RWPE2 (cell line): ENCODE measurements around the gene COMMD1.

Source experiments
- ATAC-seq: fragments of 200-7000 bp; cut with Tn5 transposase; 3 replicates; pipeline ENCODE4 v1.9.1; 2021; ENCODE audit warnings: low read depth
- DNase-seq: peaks from one replicate; pipeline ENCODE4 v3.0.0-alpha.2; 2020; ENCODE audit warnings: low spot score
- H3K27ac ChIP-seq: fragments of 450-650 bp; 2 replicates; pipeline ENCODE4 v1.5.1; 2017; ENCODE audit warnings: mild to moderate bottlenecking; ENCODE audit not compliant: poor library complexity, severe bottlenecking
- H3K27me3 ChIP-seq: fragments of 250-450 bp; sonication (Bioruptor Pico); 2 replicates; pipeline ENCODE4 v1.5.1; 2021; ENCODE audit warnings: mild to moderate bottlenecking, moderate library complexity; ENCODE audit not compliant: insufficient read depth, poor library complexity, severe bottlenecking
- H3K36me3 ChIP-seq: fragments of 250-450 bp; sonication (Bioruptor Pico); 2 replicates; pipeline ENCODE4 v1.5.1; 2020; ENCODE audit warnings: low read depth, mild to moderate bottlenecking, moderate library complexity
- H3K4me1 ChIP-seq: fragments of 250-450 bp; sonication (Bioruptor Pico); 2 replicates; pipeline ENCODE4 v1.5.1; 2021; ENCODE audit warnings: mild to moderate bottlenecking, moderate library complexity; ENCODE audit not compliant: insufficient read depth, poor library complexity, severe bottlenecking
- H3K4me3 ChIP-seq: fragments of 250-450 bp; sonication (Bioruptor Pico); 2 replicates; pipeline ENCODE4 v1.5.1; 2021; ENCODE audit warnings: mild to moderate bottlenecking, moderate library complexity; ENCODE audit not compliant: severe bottlenecking
- H3K9me3 ChIP-seq: fragments of 250-450 bp; sonication (Bioruptor Pico); 2 replicates; pipeline ENCODE4 v1.5.1; 2021; ENCODE audit warnings: mild to moderate bottlenecking, moderate library complexity; ENCODE audit not compliant: severe bottlenecking
- TF ChIP-seq, protein P1 (sequence below): fragments of 450-650 bp; IDR thresholded peaks from one replicate; pipeline ENCODE4 v1.5.1; 2017; ENCODE audit warnings: mild to moderate bottlenecking, moderate library complexity; ENCODE audit not compliant: poor library complexity, severe bottlenecking

Gene COMMD1

DNA sequence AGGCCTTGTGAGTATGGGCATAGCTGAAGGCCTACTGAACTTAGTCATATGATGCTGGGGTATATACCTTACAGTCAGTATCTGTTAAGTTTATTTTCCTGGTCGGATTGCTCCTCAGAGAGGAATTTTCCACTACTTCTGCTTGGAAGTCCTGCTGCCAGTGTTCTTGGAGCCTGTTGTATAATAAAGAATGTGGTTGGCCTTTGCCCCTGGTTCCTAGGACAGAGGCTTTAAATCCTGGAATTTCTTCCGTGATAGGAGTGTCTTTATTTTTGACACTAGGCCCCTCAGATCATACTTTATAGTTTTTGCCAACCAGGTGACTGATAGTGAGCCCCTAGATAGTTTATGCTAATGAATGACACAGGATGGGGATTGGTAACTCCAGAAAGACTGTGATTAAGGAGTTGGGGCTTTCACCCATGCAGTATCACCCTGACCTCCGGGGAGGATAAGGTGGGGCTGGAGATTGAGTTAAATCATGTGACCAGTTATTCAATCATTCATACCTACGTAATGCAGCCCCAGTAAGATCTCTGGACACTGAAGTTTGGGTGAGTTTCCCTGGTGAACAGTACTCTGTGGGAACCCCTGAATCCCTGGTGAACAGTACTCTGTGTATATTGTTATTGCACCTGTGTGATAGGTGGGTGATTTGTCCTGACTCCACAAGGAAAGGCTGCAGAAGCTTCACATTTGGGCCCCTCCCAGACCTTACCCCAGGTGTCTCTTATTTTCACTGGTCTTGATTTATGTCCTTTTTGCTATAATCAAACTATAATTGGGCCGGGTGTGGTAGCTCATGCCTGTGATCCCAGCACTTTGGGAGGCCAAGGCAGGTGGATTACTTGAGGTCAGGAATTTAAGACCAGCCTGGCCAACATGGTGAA lies 56.9 kb downstream of the COMMD1 start:
- H3K27ac ChIP-seq = no peak overlapping the region
- DNase-seq = no peak
- no peaks in the 10 kb centered on the region for H3K27me3 ChIP-seq
- H3K4me3 ChIP-seq = no peak overlapping the region
- peaks cover 9% of the 10 kb centered on the region for H3K9me3 ChIP-seq
- no peak for ATAC-seq
- TF ChIP-seq, protein P1, sequence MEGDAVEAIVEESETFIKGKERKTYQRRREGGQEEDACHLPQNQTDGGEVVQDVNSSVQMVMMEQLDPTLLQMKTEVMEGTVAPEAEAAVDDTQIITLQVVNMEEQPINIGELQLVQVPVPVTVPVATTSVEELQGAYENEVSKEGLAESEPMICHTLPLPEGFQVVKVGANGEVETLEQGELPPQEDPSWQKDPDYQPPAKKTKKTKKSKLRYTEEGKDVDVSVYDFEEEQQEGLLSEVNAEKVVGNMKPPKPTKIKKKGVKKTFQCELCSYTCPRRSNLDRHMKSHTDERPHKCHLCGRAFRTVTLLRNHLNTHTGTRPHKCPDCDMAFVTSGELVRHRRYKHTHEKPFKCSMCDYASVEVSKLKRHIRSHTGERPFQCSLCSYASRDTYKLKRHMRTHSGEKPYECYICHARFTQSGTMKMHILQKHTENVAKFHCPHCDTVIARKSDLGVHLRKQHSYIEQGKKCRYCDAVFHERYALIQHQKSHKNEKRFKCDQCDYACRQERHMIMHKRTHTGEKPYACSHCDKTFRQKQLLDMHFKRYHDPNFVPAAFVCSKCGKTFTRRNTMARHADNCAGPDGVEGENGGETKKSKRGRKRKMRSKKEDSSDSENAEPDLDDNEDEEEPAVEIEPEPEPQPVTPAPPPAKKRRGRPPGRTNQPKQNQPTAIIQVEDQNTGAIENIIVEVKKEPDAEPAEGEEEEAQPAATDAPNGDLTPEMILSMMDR = no peak
- no peaks in the 10 kb centered on the region for H3K36me3 ChIP-seq
- H3K4me1 ChIP-seq = peaks cover 12% of the 10 kb centered on the region

DNA sequence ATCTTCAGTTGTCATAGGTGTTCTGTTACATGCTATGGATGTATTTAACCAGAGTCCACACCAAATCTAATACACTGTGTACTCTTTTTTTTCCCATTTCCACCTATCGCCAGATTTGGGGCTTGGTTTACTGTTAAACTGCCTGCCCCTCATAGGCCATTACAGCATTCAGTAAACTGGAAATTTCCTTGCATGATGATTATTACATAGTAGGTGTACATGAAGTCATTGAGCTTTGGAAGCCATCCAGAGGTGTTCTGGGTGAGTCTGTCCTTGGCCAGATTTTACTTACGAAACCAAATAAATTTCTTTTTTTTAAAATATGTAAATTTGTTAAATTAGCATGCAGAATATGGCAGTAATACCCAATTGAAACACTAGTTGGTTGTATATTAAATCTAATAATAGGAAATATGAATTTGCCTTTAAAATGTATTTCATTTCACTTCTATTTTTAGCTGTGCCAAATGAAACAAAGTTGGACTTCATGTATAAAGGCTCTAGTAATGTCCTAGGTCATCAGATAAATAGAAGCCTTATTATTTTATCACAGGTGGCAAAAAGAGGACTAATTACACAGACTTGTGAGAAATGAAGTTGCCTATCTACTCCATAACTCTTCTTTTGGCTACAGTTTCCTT lies 60.7 kb downstream of the COMMD1 start:
- DNase-seq (no peak), ATAC-seq (no peak)
- Histone ChIP-seq H3K4me3 (no peak overlapping the region), H3K4me1 (peaks cover under 1% of the 10 kb centered on the region), H3K27ac (no peak overlapping the region), H3K27me3 (no peaks in the 10 kb centered on the region), H3K36me3 (no peaks in the 10 kb centered on the region), H3K9me3 (no peaks in the 10 kb centered on the region)
- TF ChIP-seq, protein P1 = no peak

DNA sequence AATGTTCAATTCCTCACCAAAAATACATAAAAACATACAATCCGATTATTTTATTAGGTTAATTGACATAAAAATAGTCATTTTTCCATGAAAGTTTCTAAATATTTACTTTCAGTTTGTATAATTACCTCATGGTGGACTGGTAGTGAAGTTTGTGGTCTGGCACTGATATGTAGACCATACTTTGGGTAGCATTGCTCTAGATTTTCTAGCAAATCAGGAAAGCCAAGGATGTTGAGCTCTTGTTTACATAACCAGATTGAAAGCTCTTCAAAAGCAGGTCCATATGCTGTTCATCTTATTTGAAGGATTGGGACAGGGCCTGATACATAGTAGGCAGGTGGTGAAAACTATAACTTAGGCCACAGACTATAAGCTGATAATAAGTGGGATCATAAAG lies 61.8 kb downstream of the COMMD1 start:
- TF ChIP-seq, protein P1 = no peak

DNA sequence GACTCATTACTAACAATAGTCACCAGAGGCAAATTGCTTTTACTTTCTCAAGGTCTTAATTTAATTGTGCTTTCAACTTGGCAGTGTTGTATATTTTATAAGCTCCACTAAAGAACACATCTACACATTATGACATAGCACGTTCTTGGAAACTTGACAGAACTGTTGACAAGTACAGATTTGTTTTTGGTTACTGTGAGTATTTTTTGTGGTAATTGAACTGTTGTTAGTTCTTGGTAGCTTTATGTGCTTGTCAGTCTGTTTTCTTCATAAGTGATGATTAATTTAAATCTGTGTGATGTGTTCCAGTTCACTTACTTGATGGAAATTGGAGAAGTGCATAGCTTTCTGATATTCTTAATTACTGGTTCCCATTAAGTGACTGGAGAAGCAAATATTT lies 63.9 kb downstream of the COMMD1 start:
- TF ChIP-seq, protein P1 = no peak
- Histone ChIP-seq H3K27ac (no peak overlapping the region), H3K4me1 (peaks cover 4% of the 10 kb centered on the region), H3K27me3 (no peaks in the 10 kb centered on the region), H3K4me3 (no peak overlapping the region), H3K9me3 (no peaks in the 10 kb centered on the region), H3K36me3 (no peaks in the 10 kb centered on the region)
- DNase-seq (no peak), ATAC-seq (no peak)

More for the DNA sequence above, 61.8 kb downstream of the COMMD1 start:
- H3K27me3 ChIP-seq = no peaks in the 10 kb centered on the region
- H3K36me3 ChIP-seq = no peaks in the 10 kb centered on the region
- H3K4me1 ChIP-seq = peaks cover 4% of the 10 kb centered on the region
- ATAC-seq (no peak), DNase-seq (no peak)
- no peak overlapping the region for H3K27ac ChIP-seq
- H3K9me3 ChIP-seq = no peaks in the 10 kb centered on the region
- H3K4me3 ChIP-seq = no peak overlapping the region
